Measurements from ENCODE around the gene SAMD4A.

SAMD4A gene

DNA sequence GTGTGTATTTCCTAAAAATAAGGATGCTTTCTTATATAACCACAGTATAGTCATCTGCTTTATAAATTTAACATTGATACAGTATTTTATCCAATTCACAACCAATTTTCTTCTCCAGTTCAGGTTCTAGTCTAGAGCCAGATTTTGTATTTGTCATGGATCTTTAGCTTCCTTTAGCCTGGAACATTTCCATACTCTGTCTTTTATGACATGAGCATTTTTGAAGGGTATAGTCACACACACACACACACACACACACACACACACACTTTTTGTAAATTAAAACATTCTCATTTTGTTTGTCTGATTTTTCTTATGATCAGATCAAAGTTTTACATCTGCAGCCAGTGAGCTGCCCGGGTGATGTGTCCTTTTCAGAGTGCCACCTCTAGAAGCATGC, 31.8 kb upstream of the SAMD4A start:
- H3K27ac ChIP-seq = no peak overlapping the region
- TF ChIP-seq, protein P1, sequence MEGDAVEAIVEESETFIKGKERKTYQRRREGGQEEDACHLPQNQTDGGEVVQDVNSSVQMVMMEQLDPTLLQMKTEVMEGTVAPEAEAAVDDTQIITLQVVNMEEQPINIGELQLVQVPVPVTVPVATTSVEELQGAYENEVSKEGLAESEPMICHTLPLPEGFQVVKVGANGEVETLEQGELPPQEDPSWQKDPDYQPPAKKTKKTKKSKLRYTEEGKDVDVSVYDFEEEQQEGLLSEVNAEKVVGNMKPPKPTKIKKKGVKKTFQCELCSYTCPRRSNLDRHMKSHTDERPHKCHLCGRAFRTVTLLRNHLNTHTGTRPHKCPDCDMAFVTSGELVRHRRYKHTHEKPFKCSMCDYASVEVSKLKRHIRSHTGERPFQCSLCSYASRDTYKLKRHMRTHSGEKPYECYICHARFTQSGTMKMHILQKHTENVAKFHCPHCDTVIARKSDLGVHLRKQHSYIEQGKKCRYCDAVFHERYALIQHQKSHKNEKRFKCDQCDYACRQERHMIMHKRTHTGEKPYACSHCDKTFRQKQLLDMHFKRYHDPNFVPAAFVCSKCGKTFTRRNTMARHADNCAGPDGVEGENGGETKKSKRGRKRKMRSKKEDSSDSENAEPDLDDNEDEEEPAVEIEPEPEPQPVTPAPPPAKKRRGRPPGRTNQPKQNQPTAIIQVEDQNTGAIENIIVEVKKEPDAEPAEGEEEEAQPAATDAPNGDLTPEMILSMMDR (conservative IDR thresholded peaks at IDR 0.05) = no peak
- TF ChIP-seq ZFX (IDR thresholded peaks at IDR 0.05) = no peak

DNA sequence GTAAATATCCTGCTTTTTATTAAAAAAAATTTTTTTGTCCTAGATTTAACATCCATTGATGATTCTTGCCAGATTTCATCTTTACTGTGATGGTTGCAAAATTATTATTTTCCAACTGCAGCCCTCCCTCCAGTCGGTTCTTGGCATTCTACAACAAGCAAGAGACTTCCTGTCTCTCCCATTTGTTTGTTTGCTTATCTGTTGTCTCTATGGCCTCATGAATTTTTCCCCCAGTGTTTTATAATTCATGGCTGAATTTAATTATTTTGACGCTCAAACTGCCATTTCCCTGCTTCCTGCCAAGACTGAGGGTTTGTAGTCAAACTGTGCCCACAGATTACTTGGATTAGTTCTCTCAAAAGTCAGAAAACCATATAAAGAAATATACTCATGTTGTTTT, 31.3 kb upstream of the SAMD4A start:
- no peak overlapping the region for H3K27ac ChIP-seq
- TF ChIP-seq ZFX (IDR thresholded peaks at IDR 0.05) = no peak
- TF ChIP-seq, protein P1 (conservative IDR thresholded peaks at IDR 0.05) = no peak

DNA sequence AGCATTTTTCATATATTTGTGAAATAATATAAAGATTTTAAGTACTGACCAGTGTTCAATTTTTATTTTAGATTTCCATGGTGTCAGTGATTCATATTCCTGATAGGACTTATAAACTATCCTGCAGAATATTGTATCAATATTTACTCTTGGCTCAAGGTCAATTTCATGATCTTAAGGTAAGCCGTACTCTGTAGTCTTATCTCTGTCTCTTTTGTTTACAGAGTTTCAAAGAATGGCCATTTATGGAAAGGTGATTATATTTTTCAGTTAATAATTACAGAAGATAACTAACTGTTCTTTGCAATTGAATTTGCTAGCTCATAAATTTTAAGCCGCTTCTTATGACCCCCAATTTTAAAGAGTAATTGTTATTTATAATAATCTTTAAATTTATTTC, 29.3 kb upstream of the SAMD4A start:
- H3K27ac ChIP-seq = peak overlapping the region; percentile 63; the same call in 1 of the 2 replicates
- TF ChIP-seq, protein P1 (conservative IDR thresholded peaks at IDR 0.05) = no peak
- no peak for TF ChIP-seq ZFX (IDR thresholded peaks at IDR 0.05)

DNA sequence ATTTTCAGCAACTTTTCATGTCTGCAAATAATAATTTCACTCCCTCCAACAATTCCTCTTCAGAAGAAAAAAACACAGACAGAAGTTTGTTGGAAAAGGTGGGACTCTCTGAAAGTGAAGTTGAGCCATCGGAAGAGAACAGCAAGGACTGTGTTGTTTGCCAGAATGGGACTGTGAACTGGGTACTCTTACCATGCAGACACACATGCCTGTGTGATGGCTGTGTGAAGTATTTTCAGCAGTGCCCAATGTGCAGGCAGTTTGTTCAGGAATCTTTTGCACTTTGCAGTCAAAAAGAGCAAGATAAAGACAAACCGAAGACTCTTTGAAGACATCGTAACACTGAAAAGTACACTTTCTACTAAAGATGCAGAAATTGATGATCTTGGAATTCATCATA, 28.9 kb upstream of the SAMD4A start:
- peak overlapping the region; percentile 63; the same call in 1 of the 2 replicates for H3K27ac ChIP-seq
- no peak for TF ChIP-seq ZFX (IDR thresholded peaks at IDR 0.05)
- TF ChIP-seq, protein P1 (conservative IDR thresholded peaks at IDR 0.05) = no peak

DNA sequence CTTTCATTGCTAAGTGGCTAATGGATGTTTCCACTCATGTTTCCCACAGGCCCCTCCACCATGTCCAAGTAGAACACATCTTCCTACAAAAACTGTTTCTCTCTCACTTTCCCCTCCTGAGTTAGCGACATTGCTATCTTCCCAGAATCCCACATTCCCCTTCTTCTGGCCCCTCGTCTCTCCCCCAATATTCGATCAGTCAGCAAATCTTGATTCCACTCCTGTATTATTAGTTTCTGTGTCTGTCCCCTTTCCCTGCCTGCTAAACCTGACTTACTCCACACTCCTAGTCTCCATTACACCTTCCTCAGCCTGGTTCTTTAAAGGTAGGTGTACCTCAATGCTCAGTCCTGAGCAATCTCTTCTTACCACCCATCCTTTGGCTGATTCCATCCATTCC, 19.3 kb upstream of the SAMD4A start:
- H3K27ac ChIP-seq = no peak overlapping the region
- no peak for TF ChIP-seq ZFX (IDR thresholded peaks at IDR 0.05)
- TF ChIP-seq, protein P1 (conservative IDR thresholded peaks at IDR 0.05) = no peak

DNA sequence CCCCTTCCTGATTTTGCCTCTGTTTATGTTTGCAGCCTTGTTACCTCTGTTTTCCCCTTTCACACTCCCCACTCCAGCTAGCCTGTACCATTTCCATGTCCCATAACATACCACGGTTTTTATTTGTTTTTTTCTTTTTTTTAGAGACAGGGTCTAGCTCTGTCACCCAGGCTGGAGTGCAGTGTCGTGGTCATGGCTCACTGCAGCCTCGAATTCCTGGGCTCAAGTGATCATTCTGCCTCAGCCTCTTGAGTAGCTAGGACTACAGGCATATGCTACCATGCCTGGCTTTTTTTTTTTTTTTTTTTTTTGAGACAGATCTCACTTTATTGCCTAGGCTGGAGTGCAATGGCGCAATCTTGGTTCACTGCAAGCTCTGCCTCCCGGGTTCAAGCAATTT, 18.4 kb upstream of the SAMD4A start:
- no peak overlapping the region for H3K27ac ChIP-seq
- TF ChIP-seq, protein P1 (conservative IDR thresholded peaks at IDR 0.05) = no peak
- TF ChIP-seq ZFX (IDR thresholded peaks at IDR 0.05) = no peak

DNA sequence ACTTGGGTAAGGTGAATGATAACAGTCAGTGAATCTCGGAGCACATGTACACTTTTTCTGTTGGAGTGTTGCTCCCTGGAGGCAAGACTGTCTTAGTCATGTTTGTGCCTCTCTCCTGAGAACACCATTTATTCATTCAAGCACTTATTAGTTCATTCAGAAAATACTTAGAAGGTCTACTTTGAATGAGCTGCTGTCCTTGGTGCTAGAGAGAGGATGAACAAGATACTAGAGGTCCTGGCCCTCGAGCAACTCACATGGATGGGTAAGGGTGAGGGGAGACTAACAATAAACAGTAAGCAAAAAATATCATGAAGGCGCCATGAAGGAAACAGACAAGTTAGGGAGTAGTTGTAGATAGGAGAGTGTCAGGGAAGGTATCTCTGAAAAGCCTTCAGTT, 17.1 kb upstream of the SAMD4A start:
- TF ChIP-seq, protein P1 (conservative IDR thresholded peaks at IDR 0.05) = no peak
- TF ChIP-seq ZFX (IDR thresholded peaks at IDR 0.05) = no peak
- no peak overlapping the region; the same call in 1 of the 2 replicates for H3K27ac ChIP-seq

Data from C4-2B (cell line).